Thyroid gland (tissue), 4 donors: Measurements from ENCODE around the gene HEATR5A.
"Not testable (repeated sequence)": the region's sequence is repeated elsewhere in the genome, so short reads cannot be mapped to it uniquely, and the experiment has no call there.

Source experiments
- CTCF ChIP-seq, 6 experiments: fragments of 200-600 bp in 3 of 6; fragments of 450-650 bp in 3 of 6; sonication (generic) in 3 of 6; IDR thresholded peaks; one replicate each; pipeline ENCODE4 v1.5.1; 2016 to 2019; ENCODE audit warnings: antibody characterized with exemption in 6 of 6, mild to moderate bottlenecking in 2 of 6, inconsistent platforms in 1 of 6, moderate library complexity in 1 of 6
- POLR2A ChIP-seq, 2 donors: fragments of 450-650 bp; IDR thresholded peaks; one replicate each; pipeline ENCODE4 v1.6.1; 2017; ENCODE audit warnings: antibody characterized with exemption in 2 of 2, mild to moderate bottlenecking in 2 of 2, moderate library complexity in 1 of 2

- not testable (repeated sequence) for TF ChIP-seq CTCF, POLR2A (IDR thresholded peaks at IDR 0.05)
Observed at GRCh38 chr14:31259040-31259435, 161.3 kb downstream of the HEATR5A start.
